Measurements from ENCODE around the gene PHACTR1.

DNA sequence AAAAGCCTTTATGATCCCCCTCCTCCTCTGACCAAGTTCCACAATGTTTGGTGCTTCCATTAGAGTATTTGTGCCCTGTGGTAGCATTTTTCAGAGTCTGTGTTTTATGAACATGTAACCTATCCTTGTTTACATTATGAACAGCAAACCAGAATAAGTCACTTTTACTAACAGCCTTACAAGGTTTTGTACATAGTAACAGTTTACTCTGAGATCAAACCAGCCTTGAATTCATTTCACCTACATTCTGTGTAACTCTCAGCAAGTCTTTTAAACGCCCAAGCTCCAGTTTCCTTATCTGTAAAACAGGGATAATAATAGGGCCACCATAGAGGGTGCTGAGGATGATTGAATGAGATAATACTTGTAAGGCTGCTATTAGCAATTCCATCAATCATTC, 175.0 kb downstream of the PHACTR1 start:
- TF ChIP-seq CTCF (IDR thresholded peaks at IDR 0.05) (no peak), POLR2A (IDR thresholded peaks at IDR 0.05) (no peak)
